Stomach (tissue), 9 donors: ENCODE results near the gene AUTS2. TPM values are rescaled to one million over a fixed set of nuclear protein-coding genes. Genes with fewer than 3 reads are reported as not detected.

Source experiments
- DNase-seq, 2 donors: peaks; one replicate each; pipeline versions ENCODE4 v3.0.0 to v3.0.0-alpha.2; 2013 to 2019
- H3K27ac ChIP-seq, 5 donors: fragments of 200-600 bp in 4 of 5; sonication (generic) in 4 of 5; one replicate each; pipeline ENCODE4 v1.5.1; 2013 to 2019; ENCODE audit warnings: mild to moderate bottlenecking in 1 of 5, moderate library complexity in 1 of 5
- H3K27me3 ChIP-seq, 3 donors: fragments of 200-600 bp; sonication (generic); one replicate each; pipeline ENCODE4 v1.5.1; 2017 to 2019; ENCODE audit warnings: mixed run types in 1 of 3
- H3K36me3 ChIP-seq, 4 donors: fragments of 200-600 bp; sonication (generic); 1 replicate in 3 of 4; 2 replicates in 1 of 4; pipeline ENCODE4 v1.5.1; 2016 to 2019
- H3K4me1 ChIP-seq, 4 donors: fragments of 200-600 bp; sonication (generic); one replicate each; pipeline ENCODE4 v1.5.1; 2016 to 2019
- H3K4me3 ChIP-seq, 4 donors: fragments of 200-600 bp; sonication (generic) in 3 of 4; one replicate each; pipeline ENCODE4 v1.5.1; 2016 to 2019; ENCODE audit warnings: mild to moderate bottlenecking in 1 of 4
- H3K9me3 ChIP-seq, 4 donors: fragments of 200-600 bp; sonication (generic); one replicate each; pipeline ENCODE4 v1.5.1; 2016 to 2019
- CTCF ChIP-seq, 7 experiments: fragments of 450-650 bp in 4 of 7; fragments of 200-600 bp in 3 of 7; sonication (generic) in 3 of 7; IDR thresholded peaks; one replicate each; pipeline ENCODE4 v1.5.1; 2016 to 2019; ENCODE audit warnings: antibody characterized with exemption in 7 of 7, control low read depth in 2 of 7, mild to moderate bottlenecking in 1 of 7
- EP300 ChIP-seq: sonication (generic); formaldehyde crosslinking; IDR thresholded peaks from one replicate; pipeline ENCODE4 v1.6.1; 2017; ENCODE audit warnings: antibody characterized with exemption
- POLR2A ChIP-seq, 4 donors: fragments of 450-650 bp; IDR thresholded peaks; one replicate each; pipeline ENCODE4 v1.6.1; 2016; ENCODE audit warnings: antibody characterized with exemption in 4 of 4, control low read depth in 2 of 4, mild to moderate bottlenecking in 1 of 4, moderate library complexity in 1 of 4
- POLR2AphosphoS5 ChIP-seq, 3 donors: sonication (generic); formaldehyde crosslinking; IDR thresholded peaks; one replicate each; pipeline ENCODE4 v1.6.1; 2016; ENCODE audit warnings: antibody characterized with exemption in 3 of 3
- WGBS, 5 donors: extraction: QIAGEN DNeasy Blood & Tissue Kit in 3 of 5; methylation state at CpG; one replicate each; pipeline versions ENCODE4 v1.1.5 to v1.1.7; 2013 to 2018; 5-methylcytosine and 5-hydroxymethylcytosine counted together
- intact Hi-C: fragments of 100-400 bp; cut with DNase I; formaldehyde crosslinking; loops from one replicate; pipeline ENCODE4 v1.15.1; 2023; ENCODE audit warnings: low total_unique reads
- polyA plus RNA-seq, 3 donors: library from polyadenylated mRNA; stranded (reverse); fragments of 200-250 nt; gene quantifications; one replicate each; pipeline ENCODE4 v1.2.3, GENCODE V29; 2013
- total RNA-seq, 5 donors: library from RNA; depleted of rRNA; stranded (reverse); fragments of >200 nt; gene quantifications; one replicate each; pipeline versions ENCODE4 v1.1.0 to v1.2.3, GENCODE V29; 2014 to 2016
- donor health status: healthy with polysubstance abuse.
- donor health status: Bipolar disorder and iron deficiency.
- donor health status: healthy.

AUTS2 gene
- total and polyA plus RNA-seq, 8 donors, result 3.8 to 90.3 (median 38.1) TPM

- TF ChIP-seq EP300, result no peak
- TF ChIP-seq CTCF (IDR thresholded peaks at IDR 0.05), result no peak
- TF ChIP-seq POLR2A (IDR thresholded peaks at IDR 0.05), result no peak
- TF ChIP-seq POLR2AphosphoS5 (IDR thresholded peaks at IDR 0.05), result no peak
- DNase-seq, result no peak
- Histone ChIP-seq H3K36me3 (no peaks in the 10 kb centered on the region), H3K9me3 (no peaks in the 10 kb centered on the region), H3K27me3 (no peaks in the 10 kb centered on the region), H3K4me1 (peaks cover 6 to 16% (median 11%) of the 10 kb centered on the region in 4 donors), H3K4me3 (no peak overlapping the region), H3K27ac (no peak overlapping the region)
- 88 to 96% (median 91%) methylated on average over 2 of the region's 2 CpGs for WGBS, 5 donors
- intact Hi-C loops, result no loop called here
These were observed 198.1 kb downstream of the AUTS2 start for GRCh38 chr7:69796416-69796815.

DNA sequence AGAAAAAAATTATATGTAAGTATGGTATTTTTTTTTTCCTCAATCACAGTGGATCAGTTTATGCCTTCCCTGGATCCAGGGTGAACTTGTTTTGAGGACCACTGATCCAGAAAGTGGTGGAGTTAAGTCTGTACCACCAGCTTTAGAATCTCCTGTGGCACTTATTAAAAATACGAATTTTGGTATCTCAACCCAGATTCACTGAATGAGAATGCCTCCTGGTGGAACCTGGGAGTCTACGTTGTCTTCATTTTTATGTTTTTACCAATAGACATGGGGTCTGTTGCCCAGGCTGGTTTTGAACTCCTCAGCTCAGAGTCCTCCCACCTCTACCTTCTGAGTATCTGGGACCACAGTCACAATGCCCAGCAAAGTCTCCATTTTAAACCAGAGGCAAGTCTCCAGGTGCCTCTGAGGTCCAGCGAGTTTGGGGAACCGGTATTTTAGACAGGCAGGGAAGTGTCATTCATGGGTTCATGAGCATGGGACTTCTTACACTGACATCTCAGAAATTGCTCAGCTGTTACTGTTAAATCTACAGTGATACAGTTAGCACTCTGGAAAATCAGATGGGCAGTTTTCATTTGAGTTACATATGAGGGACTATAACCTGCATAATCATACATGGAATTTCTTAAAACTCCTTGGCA, 200.9 kb downstream of the AUTS2 start:
- intact Hi-C loops, result no loop called here
- Histone ChIP-seq H3K27me3 (no peaks in the 10 kb centered on the region), H3K36me3 (no peaks in the 10 kb centered on the region), H3K27ac (no peak overlapping the region), H3K4me3 (no peak overlapping the region), H3K9me3 (no peaks in the 10 kb centered on the region), H3K4me1 (peaks cover 6 to 16% (median 11%) of the 10 kb centered on the region in 4 donors)
- WGBS, 5 donors, result 80 to 90% (median 84%) methylated on average over 4 of the region's 4 CpGs
- no peak for DNase-seq
- TF ChIP-seq CTCF (IDR thresholded peaks at IDR 0.05) (no peak), POLR2AphosphoS5 (IDR thresholded peaks at IDR 0.05) (no peak), POLR2A (IDR thresholded peaks at IDR 0.05) (no peak), EP300 (no peak)

DNA sequence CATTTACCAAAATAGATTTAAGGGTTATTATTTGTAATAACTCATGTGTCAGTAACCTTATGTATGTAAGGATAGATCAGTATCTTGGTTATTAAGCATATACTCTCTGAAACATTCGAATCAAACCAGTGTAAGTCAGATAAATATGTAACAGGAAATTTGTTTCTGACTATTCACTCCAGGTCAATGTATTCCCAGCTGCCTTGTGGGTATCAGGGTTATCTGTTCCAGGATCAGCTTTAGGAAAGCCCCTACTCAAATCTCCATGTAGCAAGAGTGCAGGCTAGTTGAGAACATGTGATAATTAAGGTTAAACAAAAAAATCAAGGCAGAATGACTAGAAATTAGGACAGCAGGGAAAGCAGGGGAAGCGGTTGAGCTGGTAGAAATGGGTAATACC, 201.7 kb downstream of the AUTS2 start:
- TF ChIP-seq EP300 (no peak), CTCF (IDR thresholded peaks at IDR 0.05) (no peak), POLR2AphosphoS5 (IDR thresholded peaks at IDR 0.05) (no peak), POLR2A (IDR thresholded peaks at IDR 0.05) (no peak)
- Histone ChIP-seq H3K27ac (no peak overlapping the region), H3K4me1 (peaks cover 6 to 16% (median 11%) of the 10 kb centered on the region in 4 donors), H3K36me3 (no peaks in the 10 kb centered on the region), H3K9me3 (no peaks in the 10 kb centered on the region), H3K27me3 (no peaks in the 10 kb centered on the region), H3K4me3 (no peak overlapping the region)
- no peak for DNase-seq
- intact Hi-C loops, result no loop called here
- 52 to 63% (median 58%) methylated on average over 2 of the region's 2 CpGs for WGBS, 5 donors

DNA sequence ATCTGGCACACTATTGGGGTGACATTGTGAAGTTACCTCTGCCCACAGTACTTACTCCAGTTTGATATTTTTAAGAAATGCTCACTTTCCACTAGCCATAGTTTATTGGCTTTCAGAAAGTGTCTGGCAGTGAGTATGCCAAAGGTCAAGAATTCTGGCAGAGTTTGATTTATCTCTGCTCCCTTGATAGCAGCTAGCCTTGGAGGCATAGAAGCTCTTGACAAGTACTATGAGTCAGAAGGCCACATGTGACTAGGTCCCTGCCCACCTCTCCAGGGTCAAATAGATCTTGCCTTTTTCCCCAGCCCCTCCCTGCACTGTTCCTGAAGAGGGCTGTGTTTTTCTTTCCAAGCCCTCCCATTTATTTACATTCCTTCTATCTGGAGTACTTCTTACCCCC, 202.2 kb downstream of the AUTS2 start:
- intact Hi-C loops, result no loop called here
- no peak overlapping the region for H3K27ac ChIP-seq
- TF ChIP-seq POLR2A (IDR thresholded peaks at IDR 0.05), result no peak
- TF ChIP-seq CTCF (IDR thresholded peaks at IDR 0.05), result no peak
- TF ChIP-seq POLR2AphosphoS5 (IDR thresholded peaks at IDR 0.05), result no peak
- TF ChIP-seq EP300, result no peak
- no peak overlapping the region for H3K4me3 ChIP-seq
- no peaks in the 10 kb centered on the region for H3K9me3 ChIP-seq
- H3K36me3 ChIP-seq, result no peaks in the 10 kb centered on the region
- peak in 1 of 2 donors; percentile 59 for DNase-seq
- no peaks in the 10 kb centered on the region for H3K27me3 ChIP-seq
- peaks cover 6 to 16% (median 11%) of the 10 kb centered on the region in 4 donors for H3K4me1 ChIP-seq
